GM19025 (cell line): ENCODE results near the gene MTAP.
A peak's percentile ranks its signal among the peaks of the same experiment; 100 is the strongest.

Source experiments
- ATAC-seq: cut with Tn5 transposase; IDR thresholded peaks from one replicate; pipeline ENCODE4 v1.9.1; 2021; ENCODE audit warnings: mild to moderate bottlenecking, low read depth, moderate library complexity; ENCODE audit not compliant: unreplicated experiment

The MTAP gene

DNA sequence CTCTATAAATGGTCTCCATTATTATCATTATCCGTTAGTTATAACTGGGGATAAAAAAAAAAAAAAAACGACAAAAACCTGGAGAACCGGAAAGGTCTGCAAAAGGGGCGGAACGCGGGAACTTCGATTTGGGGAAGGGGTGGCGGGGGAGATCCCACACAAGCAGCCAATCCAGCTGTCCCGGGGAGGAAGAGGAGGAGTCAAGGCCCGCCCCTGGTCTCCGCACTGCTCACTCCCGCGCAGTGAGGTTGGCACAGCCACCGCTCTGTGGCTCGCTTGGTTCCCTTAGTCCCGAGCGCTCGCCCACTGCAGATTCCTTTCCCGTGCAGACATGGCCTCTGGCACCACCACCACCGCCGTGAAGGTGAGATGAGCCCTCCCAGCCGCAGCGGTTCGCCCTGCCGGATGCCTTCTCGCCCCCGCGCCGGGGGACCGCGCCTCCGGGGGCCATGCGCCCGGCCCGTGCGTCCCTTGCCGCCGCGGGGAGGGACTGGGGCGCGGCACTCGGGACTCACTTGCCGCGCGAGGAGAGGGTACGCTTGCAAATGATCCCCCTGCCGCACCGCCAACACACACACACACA is at the start of gene MTAP:
Gene MTAP, plus strand, starts transcription at position 219 of the 583 bp plus-strand sequence. Its CDS starts 113 bp downstream, at position 332.
- ATAC-seq: peak; percentile 87

DNA sequence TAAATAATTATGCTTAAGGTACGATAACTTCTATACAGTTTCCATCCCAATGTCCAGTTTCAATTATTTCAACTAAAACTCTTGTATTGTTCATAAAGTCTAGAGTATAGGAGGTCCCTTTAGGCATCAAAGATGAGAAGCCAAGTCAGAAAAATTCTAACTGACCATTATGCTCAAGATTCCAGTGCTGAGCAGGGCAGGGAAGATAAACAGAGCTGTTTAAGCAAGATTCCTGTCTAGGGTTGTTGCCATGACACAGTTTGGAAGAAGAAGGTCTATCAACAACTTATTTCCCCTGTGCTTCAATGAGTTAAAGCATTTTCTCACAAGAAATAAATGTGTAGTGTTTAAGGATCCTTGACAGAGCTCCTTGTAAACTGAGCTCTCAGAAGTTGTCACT is 48.9 kb upstream of the MTAP start:
- no peak for ATAC-seq

DNA sequence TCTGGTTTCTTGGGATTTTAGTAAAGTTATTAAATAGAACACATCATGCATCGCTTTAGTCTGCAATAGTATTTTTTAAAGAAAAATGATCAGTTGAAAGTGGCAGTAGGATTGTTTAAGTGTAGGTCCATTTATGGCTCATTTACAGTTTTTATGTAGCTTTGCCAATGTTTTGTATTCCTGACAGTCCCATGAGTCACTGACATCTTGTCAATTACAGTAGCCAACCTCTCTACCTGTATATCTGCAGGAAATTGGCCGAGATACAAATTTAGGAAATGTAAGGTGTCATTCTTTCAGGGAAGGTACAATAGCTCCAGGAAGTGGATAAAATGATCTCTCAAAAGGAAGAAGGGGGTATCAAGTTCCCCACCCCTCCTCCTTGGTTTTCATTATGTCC is 47.7 kb upstream of the MTAP start:
- ATAC-seq: no peak

DNA sequence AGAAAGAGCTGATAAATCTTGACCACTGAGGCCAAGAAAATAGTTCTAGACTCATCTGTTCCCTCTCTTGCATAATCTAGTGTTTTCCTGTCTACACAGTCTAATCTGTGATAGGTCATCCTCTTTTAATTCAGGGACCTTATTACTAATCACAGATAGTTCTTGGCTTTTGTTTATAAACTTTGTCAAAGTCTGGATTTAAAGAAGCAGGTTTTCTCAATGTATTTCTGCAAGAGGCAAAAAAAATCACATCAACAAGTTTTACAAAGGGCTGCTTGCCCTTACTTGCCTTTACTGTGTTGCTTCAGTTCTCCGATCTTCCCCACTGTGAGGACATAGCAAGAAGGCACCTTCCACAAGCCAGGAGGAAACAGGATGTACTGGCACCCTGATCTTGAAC is 43.9 kb upstream of the MTAP start:
- ATAC-seq: no peak

DNA sequence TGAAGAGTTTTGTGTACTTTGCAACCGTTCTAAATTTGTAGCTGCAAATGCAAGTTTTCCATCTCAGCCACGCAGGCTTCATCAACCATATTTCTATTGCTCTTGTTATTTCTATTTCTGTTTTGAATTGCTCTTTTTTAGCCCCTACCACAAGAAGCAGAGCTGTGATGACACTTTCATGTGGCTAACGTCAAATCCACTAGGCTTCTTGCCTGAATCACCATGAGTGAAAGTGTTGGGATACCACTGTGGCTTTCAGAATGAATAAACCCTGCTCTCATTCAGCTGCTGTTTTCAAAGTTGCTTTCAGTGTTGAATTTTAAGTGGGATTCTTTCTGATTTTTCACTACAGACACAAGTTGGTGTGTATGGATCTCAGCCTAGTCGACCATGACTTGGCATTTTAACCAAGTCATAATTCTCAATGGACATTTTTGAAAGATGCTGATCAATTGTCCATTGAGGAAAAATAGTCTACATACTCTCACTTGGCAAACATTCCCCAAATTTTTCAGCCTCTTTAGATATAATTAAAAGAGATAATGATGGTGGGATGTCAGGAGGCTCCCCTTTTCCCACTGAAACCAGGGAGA is 41.0 kb upstream of the MTAP start:
- ATAC-seq: peak; percentile 69

DNA sequence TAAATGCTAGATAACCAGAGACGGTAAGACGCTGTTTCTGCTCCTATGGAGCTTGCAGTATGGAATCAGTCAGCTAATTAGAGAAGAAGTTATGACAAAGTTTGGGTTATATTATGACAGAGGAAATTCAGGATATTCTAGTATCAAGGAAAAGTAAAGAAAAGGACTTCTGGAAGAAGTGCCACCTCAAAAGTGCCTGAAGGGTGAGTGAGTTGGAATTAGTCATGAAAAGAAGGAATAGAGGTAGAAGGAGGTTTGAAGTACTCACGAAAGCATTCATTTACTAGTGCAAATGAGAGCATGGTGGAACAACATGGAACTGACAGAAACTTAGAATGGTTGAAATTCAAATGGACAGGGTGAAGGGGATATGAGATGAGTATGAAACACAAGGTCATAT is 40.4 kb upstream of the MTAP start:
- ATAC-seq: no peak

DNA sequence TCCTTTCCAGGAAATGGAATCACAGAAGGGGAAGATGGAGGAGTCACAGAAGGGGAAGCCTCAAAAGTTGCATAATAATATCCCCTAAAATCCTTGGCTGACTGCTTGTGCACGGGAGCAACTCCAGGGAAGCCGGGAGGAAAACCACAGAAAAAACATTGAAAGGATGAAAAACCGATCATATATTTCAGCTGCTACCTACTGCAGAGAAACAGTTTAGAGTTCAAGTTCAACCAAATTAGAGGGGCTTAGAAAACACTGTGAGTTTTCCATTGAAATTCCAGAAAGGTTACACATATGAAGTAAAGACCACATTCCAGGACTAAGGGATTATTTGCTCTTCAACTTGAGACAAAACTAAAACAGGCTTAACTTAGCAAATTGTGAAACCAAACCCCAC is 37.6 kb upstream of the MTAP start:
- ATAC-seq: no peak

DNA sequence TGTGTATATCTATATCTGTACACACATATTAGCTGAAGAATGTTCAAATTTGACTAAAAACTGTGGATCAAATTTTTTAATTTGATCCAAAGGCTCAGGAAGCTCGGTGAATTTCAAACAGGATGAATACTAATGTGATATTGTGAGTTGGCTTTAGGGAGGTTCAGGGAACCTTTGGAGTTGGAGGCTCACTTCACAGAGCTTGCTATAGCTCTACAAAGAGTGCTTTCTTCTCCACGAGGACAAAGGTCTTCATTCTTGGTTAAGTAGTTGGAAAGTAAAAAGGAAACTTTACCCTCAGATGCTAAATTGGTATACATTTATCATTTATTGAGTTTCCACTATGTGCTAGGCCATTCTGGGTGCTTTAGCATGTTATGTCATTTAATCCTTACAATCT is 36.3 kb upstream of the MTAP start:
- no peak for ATAC-seq

DNA sequence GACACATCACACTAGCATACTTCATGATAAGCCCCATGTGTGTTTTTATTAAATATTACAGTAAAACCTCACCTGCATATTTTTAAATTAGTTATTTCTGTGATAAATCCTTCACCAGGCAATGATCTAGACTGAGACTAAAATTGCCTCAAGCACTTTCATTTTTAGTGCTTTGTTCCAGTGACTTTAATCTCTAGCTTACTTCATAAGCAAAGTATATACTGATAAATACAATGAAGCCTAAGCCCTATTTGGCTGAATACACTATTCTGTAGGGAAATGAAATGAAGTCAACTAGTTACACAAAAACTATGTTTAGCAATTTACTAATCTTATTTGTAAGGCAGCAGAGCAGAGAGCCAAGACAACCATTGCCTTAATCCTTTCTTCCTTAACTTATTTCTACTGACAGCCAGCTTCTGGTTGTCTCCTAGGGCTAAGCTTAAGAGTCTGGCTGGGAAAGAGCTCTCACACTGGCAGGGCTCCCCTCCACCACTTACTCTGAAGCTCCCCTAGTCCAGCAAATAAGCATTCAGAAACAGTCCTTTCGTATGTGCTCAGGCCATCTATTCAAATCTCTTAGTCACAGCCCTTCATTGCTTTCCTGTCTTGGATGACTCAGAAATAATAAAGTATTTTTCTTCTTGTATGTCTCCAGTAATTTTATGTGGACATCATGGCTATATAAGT is 31.4 kb upstream of the MTAP start:
- no peak for ATAC-seq

DNA sequence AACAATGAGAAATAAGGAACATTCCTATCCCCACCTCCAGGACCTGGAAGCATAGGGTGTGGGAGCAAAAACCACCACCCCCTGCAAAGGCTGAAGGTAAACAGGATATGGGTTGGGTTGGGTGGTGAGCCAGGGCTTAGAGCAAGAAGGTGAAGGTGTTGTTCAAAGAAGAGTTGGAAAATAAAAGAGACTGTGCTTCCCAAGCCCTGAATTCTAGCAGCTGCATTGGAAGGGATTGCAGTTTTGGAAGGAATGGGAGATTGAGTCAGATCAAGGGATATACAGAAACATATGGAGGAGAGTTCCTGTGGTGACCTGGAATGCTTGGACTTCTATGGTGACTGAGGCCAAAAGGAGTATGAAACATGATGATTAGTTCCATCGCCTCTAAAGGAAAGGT is 24.7 kb upstream of the MTAP start:
- ATAC-seq: no peak

DNA sequence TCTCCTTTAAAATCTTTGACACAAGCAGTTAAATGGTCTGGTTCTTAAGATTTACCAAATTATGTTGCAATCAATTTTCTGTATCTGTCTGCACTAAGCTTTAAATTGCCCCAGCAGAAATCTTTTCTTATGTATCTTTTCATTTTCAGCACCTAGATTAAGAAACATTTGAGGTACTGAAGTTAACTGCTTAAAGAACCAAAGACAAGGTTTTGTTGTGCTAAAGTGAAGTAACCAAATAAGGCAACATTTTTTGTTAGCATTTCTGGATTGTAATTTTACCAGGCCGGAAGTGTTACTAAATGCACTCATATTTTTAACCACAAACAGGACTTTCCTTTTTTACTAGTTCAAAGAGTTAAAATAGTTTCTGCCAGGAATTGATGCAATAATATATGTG is 24.1 kb upstream of the MTAP start:
- no peak for ATAC-seq

DNA sequence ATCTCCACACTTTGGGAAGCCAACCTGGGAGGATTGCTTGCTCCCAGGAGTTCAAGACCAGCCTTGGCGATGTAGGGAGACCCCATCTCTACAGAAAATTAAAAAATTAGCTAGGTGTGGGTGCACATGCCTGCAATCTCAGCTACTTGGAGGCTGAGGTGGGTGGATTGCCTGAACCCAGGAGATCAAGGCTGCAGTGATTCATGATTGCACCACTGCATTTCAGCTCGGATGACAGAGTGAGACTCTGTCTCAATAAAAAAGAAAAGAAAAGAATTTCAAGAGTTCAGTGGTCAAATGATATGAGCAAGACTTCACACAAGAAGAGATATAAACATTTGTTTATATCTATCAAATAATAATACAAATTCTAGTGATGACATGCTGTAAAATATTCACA is 23.0 kb upstream of the MTAP start:
- no peak for ATAC-seq

DNA sequence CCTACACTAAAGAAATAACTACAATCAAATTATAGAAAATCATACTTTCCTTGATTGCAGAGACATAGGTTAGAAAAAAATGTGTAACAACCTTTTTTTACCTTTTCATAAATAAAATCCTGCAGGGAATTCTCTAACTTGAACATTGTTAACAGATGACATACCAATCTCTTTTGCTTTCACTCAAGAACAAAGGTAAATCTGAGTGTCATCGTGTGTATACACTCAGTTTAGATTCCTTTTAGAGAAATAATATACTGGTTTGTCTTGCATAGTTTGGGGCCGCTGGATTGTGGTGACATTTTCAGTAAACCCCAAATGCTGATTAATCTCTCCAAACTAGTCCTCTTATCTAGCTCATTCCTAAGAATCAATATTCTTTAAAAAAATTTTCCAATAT is 20.8 kb upstream of the MTAP start:
- ATAC-seq: no peak

DNA sequence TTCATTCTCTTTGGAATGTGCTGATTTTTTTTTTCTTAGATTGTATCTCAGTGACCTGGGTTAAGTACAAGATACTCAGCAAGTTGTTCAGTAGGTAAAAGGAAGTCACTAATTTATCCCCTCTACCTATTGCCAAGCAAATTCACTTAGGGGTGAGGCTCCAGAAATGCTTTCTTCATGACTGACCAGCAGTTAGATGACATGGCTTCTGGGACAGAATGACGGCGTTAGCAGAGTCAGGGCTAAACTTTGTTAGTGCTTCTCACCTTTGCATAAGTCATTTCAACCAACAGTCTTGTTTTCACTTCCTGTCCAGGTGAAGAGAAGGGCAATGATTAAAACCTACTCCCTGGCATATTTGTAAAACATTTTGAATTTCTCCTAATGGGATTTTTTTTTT is 20.2 kb upstream of the MTAP start:
- ATAC-seq: no peak

DNA sequence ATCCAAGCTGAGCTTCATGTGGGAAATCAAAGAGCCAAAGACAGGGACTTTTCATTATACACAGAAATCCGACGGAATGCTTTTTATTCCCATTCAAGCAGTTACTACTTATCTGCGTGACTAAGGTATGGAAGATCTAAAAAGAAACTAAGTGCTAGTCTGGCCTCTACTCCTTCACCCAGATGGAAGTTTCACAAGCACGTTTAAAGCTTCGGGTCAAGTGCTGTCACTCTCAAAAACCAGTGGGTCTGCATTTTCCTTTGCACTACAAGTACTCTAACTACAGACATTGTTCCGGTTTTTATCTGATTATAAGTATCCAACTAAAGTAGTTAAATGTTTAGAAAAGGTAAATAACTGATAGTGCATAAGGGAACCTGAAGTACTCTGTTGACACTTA is 13.7 kb upstream of the MTAP start:
- no peak for ATAC-seq

DNA sequence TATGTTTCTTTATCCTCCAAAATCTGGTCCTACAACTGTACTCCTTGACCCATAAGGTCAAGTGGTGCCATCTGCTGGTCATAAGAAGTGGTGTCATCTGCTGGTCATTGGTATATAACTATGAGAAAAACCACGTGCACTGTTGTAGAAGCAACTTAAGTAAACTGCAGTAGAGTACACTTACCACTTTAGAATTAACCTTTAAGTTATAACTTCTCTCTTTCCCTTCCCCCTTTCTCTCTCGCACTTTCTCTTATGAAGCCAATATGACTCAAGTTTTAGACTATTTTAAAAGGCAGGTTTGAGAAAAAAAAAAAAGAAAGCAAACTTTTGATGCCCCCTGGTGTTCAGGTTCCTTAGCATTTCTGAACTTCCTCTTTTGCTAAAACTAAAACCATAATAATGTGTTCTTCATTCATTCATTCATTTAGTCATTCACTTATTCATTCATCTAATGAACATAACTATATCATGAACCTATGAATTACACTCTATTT is 12.8 kb upstream of the MTAP start:
- ATAC-seq: peak; percentile 96

DNA sequence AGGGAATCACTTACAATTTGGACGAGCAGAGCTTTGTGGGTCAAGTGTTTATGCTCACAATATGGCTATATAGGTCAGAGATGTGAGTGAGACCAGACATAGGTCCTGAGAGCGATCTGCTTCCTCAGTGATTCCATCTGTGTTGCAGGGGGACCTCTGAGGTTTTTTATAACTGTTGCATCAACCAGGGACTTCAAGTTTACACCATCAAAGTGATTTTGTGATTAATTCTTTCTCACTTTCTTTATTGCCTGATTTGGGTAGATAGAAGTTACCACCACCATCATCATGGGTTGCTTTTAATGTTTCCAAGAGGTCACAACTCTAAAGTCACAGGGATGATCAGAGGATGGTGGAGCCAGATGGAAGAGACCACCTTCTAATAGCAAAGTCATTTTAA is 7.0 kb upstream of the MTAP start:
- no peak for ATAC-seq

DNA sequence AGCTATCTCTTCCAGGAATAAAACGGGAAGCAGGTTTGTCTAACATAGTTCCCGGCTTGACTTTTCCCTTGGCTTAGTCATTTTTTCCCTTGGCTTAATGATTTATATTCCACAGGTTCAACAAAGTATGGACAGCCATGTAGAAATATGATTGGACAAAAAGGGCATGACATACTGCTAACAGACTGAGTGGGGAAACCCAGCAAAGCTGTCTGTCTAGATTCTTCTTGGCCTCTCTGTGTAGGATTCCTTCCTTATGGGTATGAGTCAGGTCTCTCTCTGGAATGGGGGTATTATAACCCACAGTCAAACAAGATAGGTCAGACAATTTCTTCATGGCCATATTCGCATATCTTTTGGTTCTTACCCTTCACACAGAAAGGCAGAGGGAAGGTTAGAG is 5.7 kb upstream of the MTAP start:
- no peak for ATAC-seq

DNA sequence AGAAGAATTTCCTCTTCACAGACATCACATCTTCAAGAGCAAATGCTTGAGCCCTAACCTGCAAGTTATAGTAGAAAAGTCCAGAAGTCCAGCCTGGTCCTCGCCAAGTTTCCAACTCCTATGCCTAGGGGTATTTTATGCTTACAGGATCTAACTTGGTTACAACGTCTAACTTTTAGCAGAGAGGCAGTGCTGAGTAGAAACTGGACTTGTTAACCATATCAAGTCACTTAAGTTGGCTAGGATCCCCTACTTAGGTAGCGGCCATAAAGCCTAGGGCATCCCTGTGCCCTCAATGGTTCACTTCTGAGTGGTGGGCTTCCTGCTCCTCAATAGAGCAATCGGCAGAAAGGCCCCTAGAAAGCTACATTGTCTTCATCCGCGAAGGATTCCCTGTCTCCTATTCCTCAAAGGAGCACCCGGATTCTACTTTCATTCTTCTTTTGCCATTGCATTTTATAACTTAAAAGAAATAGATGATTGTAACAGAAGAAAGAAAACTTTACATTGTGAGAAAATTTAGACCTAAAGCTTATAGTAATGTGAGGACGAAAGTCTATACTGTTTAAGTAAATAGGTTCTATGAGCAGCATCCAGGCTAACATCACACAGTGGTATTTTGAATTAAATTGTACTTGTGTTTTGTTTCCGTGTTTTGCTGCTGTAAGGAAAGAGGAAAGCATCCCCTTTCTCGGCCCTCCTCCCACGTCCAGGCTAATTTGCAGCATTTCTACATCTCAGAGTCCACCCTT is 1.3 kb upstream of the MTAP start:
- no peak for ATAC-seq

DNA sequence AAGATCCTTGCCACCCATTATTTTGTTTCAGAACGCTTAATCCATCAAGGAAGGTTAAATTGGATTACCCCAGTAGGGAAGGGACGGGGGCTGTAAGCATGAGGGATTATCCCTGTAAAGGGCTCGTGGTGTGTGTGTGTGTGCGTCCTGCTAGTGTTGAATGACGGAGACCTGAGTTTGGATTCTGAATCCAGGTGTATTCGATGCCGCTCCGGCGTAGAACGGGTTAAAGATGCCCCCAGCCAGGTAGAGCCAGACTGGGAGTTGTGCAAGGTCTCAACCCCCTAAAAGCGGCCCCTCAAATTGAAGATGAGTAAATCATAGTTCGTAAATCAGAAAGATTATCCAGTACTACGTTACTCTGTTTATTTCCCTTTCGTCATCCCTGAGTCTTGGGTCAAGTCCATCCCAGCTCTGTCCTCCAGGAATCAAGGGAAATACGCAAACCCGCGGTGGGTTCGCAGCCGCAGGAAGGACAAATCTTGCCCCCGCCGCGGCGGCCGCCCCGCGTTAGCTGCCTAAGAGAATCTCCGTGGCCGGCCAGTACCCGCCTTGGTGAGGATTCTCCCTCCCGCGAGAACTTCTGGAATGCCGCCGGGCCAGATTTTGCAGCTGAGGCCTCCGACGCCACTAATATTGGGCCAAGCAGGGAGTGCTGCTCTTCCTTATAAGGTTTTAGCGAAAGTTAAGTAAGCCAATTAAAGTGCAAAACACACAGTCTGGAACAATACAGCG is 586 bp upstream of the MTAP start:
- peak; percentile 4 for ATAC-seq

DNA sequence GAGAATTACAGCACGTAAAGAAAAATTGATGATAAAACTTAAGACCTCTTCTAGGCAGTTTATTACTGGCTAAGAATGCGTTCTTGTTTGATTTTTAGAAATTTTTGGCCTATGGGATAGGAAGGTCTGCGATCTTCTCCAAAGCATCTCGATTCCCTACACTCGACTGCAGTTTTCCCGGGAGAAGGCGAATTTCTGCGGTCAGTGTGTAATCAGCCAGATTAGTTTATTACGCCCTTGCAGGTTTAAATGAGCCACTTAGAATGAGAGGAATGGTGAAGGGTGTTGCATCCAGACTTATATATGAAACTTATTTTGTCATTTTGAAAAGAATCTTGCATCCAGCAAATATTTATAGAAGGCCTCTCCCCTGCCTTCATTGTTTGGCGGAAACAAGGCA is 1.2 kb downstream of the MTAP start:
- no peak for ATAC-seq
